Dermis blood vessel endothelial cell (primary cell): Measurements from ENCODE around the gene TOR1B. TPM values are rescaled to one million over a fixed set of nuclear protein-coding genes. Genes with fewer than 3 reads are reported as not detected.
"Not testable (repeated sequence)": the region's sequence is repeated elsewhere in the genome, so short reads cannot be mapped to it uniquely, and the experiment has no call there.

Experiments
- DNase-seq: peaks from one replicate; pipeline ENCODE4 v3.0.0; 2010
- total RNA-seq: library from RNA; depleted of rRNA; stranded (reverse); fragments of >200 nt; gene quantifications from 2 replicates; pipeline ENCODE4 v1.2.3, GENCODE V29; 2014

Gene TOR1B, protein sequence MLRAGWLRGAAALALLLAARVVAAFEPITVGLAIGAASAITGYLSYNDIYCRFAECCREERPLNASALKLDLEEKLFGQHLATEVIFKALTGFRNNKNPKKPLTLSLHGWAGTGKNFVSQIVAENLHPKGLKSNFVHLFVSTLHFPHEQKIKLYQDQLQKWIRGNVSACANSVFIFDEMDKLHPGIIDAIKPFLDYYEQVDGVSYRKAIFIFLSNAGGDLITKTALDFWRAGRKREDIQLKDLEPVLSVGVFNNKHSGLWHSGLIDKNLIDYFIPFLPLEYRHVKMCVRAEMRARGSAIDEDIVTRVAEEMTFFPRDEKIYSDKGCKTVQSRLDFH
- total RNA-seq = 33.5 and 34.6 TPM in 2 replicates

DNA sequence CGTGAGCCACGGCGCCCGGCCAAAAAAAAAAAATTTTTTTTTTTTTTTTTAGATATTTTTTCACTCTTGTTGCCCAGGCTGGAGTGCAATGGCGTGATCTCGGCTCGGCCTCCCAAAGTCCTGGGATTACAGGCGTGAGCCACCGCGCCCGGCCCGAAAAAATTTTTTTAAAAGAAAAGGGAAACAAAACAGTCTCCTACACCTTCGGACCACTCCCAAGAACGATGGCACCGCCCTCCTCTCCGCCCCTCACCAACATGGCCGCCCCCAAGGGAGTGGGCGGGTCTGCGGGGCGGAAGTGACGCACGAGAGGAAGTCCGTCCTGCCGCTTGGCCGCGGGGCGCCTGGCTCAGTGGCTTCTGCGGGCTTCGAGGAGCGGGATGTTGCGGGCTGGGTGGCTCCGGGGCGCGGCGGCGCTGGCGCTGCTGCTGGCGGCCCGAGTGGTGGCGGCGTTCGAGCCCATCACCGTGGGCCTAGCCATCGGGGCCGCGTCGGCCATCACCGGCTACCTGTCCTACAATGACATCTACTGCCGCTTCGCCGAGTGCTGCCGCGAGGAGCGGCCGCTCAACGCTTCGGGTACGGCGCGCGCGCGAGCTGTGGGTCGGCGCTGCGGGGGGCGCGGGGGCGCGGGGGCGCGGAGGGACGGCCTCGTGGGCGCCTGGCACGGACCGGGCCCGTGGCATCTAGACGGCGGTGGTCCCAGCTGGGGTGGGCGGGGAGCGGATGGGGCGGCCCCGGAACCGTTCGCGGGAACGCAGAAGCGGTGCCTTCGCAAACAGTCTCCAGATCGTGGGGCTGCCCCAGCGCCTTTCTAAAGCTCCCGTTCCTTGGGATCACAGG, at the start of gene TOR1B:
Gene TOR1B (plus strand): TSS at position 352 of the 843 bp plus-strand sequence. CDS start 29 bp downstream, at position 381.
- DNase-seq = peak; percentile 96

DNA sequence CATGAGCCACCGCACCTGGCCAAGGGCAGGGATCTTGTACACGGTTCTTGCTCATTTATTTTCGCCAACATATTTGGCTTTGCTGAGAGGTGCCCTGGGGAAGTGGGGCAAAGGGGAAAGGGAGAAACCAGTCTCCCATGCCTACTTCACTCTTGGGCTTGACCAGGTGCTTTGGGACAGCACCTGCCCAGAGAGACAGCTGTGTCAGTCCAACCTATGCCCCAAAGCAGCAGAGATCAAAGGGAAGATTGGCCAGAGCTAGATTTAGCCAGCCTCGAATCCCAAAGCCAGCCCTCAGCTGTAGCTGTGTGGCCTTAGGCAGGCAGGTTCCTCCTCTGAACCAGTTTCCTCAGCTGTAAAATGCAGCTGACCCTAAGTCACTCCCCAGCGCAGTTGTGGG, 47.8 kb upstream of the TOR1B start:
- no peak for DNase-seq

DNA sequence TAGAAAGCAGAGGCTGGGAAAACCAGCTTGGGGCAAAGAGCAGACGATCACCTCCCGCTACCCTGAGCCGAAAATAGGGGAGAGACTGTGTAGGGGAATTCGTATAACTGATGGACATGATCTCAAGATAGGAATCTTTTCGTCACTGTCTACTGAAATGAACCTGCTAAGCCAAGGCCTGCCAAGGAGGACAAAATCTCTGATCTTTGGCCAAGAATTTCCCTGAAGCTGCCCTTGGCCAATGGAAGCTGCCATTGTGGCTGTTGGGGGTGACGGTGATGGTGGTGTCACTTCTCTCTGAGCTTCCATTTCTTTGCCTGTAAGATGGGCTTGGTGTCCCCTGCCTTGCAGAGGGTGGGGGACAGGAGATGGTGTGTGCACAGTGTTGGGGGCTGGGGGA, 46.8 kb upstream of the TOR1B start:
- no peak for DNase-seq

DNA sequence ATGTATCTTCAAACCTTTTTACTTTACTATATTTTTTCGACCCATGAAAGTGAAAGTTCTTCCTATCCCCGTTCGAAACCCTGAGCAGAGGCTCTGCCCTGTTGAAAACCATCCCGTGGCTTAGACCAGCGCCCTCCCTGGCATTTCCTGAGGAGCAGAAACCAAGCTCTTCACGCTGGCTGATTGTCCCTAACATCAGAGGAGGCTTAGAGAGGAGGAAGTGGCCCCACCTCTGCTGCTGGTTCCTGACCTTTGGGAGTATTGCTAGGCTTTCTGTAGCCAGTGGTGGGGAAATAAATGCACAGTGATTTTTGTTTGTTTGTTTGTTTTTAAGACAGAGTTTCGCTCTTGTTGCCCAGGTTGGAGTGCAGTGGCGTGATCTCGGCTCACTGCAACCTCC, 45.9 kb upstream of the TOR1B start:
- DNase-seq = peak; percentile 19

DNA sequence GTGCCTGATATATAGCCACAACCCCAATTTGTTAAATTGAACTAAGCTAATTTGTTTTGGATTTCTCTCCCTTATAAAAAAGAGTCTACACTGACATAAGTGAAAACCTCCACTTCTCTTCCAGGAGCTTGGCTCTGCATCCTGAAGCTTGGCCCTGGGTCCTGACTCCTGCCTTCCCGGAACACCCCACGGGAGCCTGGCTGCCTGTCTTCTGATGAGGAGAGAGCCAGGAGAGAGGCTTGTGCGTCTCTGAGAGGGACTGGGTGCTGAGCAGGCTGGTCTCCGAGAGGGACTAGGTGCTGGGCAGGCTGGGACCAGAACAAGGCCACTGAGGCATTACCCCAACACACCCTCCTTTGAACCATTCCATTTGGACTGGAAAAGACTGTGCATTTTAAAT, 43.7 kb upstream of the TOR1B start:
- no peak for DNase-seq

DNA sequence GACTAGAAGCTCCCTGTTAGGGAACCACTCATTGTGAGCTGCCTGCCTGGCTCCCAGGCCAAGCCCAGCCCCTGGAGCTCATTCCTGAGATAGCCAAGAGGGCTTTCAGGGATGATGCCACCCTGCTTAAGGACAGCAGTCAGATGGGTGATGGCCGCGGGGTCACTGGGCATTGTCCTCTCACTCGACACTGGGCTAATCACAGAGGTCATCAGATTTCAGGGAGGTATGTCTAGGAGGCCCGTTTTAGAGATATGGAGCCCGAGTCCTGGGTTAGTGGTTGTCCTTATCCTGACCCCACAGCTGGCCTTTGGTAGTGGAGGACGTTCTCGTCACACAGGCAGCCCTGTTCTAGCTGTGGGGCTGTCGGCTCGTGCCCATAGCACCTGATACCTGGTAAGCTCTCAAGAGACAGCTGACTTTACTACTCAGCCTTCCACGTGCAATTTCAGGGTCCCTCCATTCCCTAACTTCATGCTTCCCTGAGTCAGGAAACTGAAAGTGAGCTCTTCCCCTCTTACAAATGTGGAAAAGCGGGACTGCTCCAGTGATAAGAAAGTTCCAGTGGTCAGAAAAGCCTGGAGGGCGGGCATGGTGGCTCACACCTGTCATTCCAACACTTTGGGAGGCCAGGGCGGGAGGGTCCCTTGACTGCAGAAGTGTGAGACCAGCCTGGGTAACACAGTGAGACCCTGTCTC, 43.0 kb upstream of the TOR1B start:
- no peak for DNase-seq

DNA sequence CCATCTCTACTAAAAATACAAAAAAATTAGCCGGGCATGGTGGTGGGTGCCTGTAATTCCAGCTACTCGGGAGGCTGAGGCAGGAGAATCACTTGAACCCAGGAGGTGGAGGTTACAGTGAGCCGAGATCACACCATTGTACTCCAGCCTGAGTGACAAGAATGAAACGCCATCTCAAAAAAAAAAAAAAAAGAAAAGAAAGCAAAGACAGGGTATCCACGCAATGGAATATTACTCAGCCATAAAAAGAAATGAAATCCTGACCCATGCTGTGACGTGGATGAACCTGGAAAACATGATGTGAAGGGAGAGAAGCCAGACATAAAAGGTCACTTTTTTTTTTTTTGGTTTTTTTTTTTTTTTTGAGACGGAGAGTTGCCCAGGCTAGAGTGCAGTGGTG, 42.2 kb upstream of the TOR1B start:
- not testable (repeated sequence) for DNase-seq

DNA sequence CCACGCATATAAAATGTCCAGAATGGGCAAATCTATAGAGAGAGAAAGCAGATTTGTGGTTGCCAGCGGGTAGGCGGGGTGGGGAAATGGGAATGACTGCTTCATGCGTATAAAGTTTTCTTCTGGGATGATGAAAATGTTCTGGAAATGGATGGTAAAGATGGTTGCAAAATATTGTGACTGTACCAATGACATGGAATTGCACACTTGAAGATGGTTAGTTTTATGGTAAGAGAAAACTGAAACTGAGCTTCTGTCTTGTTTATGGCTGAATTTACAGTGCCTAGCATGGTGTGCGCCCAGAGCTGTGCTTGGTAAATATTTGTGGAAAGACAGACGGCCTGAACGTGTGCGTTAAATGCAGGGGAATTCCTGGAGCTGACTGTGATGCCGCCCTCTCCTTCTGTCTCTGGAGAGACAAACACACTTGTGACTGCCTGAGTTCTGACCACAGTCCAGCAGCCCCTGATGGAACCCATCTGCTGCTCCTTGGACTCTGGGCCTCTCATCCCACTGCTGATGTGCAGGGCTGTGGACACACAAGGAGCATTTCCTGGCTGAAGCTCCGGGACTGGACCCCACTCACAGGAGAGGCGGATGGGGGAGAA, 41.6 kb upstream of the TOR1B start:
- DNase-seq = no peak

DNA sequence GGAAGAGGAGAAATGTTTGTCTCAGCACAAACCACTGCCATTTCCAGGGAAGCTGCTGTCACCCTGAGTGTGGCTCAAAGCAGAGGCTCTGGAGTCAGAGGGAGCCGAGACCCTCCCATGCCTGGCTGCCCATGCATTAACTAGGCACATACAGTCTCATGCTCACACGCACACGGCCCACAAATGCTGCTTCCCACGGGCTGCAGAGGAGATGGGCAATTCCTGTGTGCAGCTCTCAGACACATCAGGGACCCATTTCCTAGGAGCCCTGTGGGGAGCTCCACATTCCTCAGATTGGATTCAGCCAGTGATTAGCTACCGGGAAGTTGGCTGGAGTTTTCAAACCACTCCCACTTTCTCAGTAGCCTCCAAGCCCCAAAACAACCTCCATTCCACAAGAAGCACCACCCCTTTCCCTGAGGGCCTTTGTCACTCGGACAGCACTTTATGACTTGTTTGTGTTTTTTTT, 41.0 kb upstream of the TOR1B start:
- no peak for DNase-seq

DNA sequence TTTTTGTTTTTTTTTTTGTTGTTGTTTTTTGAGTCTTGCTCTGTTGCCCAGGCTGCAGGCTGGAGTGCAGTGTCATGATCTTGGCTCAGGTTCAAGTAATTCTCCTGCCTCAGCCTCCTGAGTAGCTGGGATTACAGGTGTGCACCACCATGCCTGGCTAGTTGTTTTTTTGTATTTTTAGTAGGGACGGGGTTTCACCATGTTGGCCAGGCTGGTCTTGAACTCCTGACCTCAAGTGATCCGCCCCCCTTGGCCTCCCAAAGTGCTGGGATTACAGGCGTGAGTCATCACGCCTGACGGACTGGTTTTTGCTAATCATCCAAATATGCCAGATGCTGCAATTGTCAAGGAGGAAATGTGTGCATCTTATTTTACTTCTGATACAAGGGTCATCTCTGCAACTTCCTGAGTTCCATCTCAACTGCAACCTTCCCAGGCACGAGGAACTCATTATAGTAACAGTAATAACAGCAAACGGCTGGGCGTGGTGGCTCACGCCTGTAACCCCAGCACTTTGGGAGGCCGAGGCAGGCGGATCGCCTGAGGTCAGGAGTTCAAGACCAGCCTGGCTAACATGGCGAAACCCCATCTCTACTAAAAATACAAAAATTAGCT, 40.5 kb upstream of the TOR1B start:
- DNase-seq = peak; percentile 24

DNA sequence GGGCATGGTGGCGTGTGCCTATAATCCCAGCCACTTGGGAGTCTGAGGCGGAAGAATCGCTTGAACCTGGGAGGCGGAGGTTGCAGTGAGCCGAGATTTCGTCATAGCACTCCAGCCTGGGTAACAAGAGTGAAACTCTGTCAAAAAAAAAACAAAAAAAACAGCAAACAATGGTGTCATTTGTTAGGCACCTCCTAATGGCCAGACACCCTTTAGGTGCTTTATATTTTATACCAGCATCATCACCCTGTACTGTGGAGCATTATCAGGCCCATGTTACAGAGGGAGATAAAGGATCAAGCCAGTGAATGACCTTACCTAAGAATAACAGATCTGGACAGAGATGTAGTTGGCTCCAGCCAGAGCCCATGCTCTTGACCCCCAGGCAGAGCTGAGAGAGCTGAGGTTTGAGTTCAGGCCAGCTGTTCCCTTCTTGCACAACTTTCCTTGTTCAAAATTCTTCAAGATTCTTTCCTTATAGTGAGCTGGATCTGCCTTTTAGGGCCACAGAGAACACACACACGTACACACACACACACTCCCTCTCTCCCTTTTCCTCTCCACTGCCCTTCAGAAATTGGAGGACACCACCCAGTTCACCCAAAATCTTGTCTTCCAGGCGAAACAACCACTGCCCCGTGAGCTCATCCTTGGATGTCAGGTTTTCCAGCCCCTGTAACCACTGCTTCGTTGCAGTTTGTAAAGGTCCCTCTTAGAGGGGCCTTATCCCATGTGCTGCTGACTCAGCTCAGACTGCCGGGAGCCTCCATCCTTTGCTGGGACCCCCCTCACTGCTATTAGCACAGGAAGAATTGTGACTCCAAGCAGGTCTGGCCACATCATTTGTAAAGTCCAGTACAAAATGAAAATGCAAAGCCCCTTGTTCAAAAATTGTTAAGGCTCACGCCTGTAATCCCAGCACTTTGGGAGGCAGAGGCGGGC, 39.7 kb upstream of the TOR1B start:
- no peak for DNase-seq

DNA sequence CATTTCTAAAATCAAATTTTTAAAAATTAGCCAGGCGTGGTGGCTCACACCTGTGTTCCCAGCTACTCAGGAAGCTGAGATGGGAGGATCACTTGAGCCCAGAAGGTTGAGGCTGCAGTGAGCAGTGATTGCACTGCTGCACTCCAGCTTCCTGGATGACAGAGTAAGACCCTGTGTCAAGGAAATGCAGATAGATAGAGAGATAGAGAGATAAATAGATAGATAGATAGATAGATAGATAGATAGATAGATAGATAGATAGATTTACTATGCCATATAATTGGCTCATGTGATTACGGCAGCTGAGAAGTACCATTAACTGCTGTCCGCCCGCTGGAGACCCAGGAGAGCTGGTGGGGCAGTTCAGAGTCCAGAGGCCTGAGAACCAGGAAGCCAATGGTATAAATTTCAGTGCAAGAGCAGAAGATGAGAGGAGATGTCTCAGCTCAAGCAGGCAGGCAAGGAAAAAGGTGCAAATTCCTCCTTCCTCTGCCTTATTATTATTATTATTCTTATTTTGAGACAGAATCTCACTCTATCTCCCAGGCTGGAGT, 37.1 kb upstream of the TOR1B start:
- no peak for DNase-seq

DNA sequence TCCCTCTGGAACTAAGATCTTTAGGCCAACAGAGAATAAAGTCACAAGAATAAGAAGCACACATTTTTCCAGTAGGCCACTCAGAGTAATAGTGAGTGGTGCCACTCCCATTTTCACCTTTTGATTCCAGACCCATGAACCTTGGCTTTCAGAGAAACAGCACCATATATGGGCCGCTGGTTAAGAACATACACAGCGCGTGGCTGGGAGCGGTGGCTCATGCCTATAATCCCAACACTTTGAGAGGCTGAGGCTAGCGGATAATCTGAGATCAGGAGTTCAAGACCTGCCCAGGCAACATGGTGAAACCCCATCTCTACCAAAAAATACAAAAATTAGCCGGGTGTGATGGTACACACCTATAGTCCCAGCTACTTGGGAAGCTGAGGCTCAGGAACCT, 34.5 kb upstream of the TOR1B start:
- no peak for DNase-seq

DNA sequence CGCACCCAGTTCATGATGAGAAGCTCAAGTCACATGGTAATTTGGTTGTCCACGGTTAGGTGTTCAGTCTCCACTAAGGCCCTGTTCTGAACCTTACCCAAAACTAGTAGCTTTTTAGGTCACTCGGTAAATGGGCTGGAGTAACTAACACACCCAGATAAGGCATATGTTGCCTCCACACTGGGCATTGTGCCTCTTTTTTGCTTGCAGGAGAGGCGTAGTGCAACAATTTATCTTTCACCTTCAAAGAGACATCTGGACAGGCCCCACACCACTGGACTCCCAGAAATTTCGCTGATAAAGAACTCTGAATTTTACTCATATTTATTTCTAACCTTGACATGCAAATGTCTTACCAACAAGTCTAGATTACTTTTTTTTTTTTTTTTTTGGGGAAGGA, 33.3 kb upstream of the TOR1B start:
- DNase-seq = no peak

DNA sequence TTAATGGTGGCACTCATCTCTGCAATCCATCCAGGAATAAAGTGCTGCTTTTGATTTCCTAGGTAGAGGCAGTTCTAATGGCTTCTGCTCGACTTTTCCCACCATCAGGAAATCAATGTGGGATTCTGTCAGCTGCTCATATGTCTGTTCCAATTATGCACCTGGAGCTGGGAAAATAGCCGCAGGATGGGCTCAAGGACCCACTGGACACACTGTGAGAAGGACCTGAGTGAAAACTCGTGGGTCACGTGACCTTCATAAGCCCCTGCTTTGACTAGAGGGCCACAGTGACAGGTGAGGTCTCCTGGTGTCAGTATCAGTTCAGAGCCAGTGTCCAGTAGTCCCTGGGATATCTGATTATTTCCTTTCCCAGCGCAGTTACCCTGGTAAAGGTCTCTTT, 32.2 kb upstream of the TOR1B start:
- no peak for DNase-seq

DNA sequence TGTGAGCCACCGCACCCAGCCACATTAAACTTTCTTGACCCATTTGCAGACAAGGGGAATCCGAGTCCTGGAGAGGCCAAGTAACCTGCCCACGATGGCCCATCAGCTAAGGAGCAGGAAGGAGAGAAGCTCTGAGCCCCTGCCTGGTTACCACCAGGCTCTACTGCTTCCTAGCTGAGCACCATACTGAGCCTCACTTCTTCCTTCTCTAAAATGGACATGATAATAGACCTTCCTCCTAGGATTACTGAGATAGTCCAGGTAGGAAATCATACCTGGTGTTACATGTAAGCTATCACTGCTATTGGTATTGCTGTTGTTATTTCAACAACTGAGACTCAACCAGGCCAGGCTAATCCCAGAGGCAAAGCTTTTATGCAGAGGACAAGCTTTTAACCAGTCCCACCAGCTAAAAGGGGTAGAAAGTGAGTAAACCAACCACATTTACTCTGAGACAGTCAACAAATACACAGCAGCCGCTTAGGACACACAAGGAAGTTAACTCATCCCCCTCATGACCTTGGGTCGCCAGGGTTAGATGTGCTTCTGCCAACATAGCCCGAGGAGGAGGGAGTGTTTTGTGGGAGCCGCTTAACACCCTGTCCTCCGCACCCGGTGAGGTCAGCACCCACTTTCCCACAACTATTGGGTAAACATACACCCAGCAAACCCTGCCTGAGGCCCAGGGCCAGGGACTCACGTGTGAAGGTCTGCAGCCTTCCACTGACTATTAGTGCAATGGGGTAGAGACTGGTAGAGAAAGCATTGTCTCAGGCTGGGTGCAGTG, 29.5 kb upstream of the TOR1B start:
- no peak for DNase-seq

DNA sequence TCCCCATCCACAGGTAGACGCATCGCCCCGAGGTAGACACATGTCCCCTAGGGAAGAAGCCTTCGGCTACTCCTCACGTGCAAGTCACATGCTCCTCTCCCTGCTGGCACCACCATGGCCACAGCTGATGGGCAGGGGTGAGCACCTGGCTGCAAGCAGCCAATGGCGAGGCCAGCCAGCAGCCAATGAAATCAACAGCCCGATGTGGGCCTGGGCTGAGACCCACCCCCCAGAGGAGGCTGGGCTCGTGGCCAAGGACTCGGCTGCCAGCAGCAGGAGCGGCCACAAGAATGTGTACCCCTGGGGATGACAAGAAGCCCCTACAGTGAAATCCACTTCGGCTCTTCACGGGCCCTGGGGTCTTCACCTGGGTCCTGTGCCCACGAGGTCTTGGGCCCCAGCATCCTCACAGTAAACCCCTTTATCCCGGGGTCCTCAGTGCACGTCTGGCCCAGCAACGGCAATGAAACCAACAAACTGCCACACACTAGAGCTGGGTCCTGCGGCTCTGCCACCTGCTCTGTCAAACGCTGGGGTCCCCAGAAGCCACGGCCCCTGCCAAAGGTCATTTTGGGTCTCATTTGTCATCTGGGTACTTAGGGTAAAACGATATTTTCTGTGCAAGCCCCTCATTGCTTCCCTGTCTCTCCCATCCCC, 28.1 kb upstream of the TOR1B start:
- no peak for DNase-seq

DNA sequence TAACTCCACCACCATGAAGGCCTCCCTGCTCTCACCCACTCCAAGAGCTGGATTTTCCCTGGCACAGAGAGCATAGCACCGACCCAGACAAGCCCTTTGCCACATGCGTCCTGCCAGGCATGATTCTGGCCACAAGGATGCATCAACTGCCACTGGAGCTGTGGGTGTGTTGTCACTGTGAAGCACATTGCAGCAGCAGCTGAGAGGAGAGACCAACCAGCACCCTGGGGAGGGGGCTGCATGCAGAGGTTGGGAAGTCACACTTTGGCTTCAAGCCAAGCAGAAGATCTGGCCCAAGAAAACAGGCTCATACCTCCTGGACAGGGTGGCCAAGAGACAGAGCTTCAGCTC, 27.6 kb upstream of the TOR1B start:
- no peak for DNase-seq

DNA sequence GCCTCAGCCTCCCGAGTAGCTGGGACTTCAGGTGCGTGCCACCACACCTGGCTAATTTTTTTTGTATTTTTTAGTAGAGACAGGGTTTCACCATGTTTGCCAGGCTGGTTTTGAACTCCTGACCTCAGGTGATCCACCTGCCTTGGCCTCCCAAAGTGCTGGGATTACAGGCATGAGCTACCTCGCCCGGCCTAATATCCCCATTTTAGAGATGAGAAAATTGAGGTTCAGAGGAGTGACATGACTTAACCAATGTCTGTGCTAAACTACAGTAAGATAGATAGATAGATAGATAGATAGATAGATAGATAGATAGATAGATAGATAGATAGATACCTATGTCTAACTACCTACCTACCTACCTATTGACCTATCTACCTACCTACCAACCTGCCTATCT, 26.9 kb upstream of the TOR1B start:
- DNase-seq = not testable (repeated sequence)

DNA sequence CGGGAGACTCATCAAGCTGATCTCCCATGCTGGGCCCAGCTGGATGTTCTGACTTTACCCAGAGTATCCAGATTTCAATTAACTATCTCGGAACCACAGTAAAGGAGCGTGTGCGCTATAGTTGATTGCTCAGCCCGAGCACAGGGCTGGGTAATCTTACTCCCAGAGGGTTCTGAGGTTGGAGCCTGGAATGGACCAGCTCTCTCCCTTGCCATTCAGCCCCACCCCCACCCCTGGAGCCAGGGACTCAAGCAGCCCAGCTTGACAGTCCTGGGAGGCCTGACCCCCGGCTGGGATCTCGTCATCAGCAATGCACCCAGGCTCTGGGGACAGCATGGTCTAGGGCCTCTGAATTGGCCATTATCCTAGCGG, 26.4 kb upstream of the TOR1B start:
- no peak for DNase-seq
